PC-9 (cell line): ENCODE data around the gene ADGRV1. TPM values are rescaled to one million over a fixed set of nuclear protein-coding genes. Genes with fewer than 3 reads are reported as not detected.

Experiments used
- BruUV-seq: library from RNA; stranded (reverse); fragments of 400-500 nt; replicated peaks from 2 replicates; lab custom pipeline; 2021; lab: Mats Ljungman, UMichigan
- CTCF ChIA-PET: fragments of 300-600 bp; sonication (Branson Sonifier 250); formaldehyde crosslinking; loops from one replicate; lab custom pipeline; 2022; ENCODE audit warnings: antibody characterized with exemption; lab: Charles Lee
- POLR2A ChIA-PET: fragments of 300-600 bp; sonication (Branson Sonifier 250); formaldehyde crosslinking; loops from one replicate; lab custom pipeline; 2022; ENCODE audit warnings: antibody characterized with exemption; ENCODE audit not compliant: unreplicated experiment; lab: Charles Lee
- DNase-seq, 2 experiments: peaks; one replicate each; pipeline versions ENCODE4 v3.0.0 to v3.0.0-alpha.2; 2015 to 2022; ENCODE audit warnings: mixed read lengths in 1 of 2
- H2AFZ ChIP-seq: fragments of 200-600 bp; sonication (generic); 2 replicates; pipeline ENCODE4 v1.8.1; 2017; ENCODE audit warnings: antibody characterized with exemption
- H3F3A ChIP-seq: fragments of 200-600 bp; sonication (generic); 2 replicates; pipeline ENCODE4 v1.8.1; 2017; ENCODE audit warnings: antibody characterized with exemption, mild to moderate bottlenecking, low read depth; ENCODE audit not compliant: insufficient read depth
- H3K27ac ChIP-seq: fragments of 200-600 bp; sonication (generic); 2 replicates; pipeline ENCODE4 v1.6.1; 2016; ENCODE audit warnings: mixed run types
- H3K27me3 ChIP-seq: fragments of 200-600 bp; sonication (generic); 2 replicates; pipeline ENCODE4 v1.6.1; 2016; ENCODE audit warnings: low read depth, mixed run types; ENCODE audit not compliant: insufficient read depth
- H3K36me3 ChIP-seq: fragments of 200-600 bp; sonication (generic); 2 replicates; pipeline ENCODE4 v1.6.1; 2016; ENCODE audit warnings: low read depth, mixed run types
- H3K4me1 ChIP-seq: fragments of 200-600 bp; sonication (generic); replicated peaks from 2 replicates; pipeline ENCODE4 v1.6.1; 2016; ENCODE audit warnings: mixed run types; ENCODE audit not compliant: insufficient read depth
- H3K4me2 ChIP-seq: fragments of 200-600 bp; sonication (generic); 2 replicates; pipeline ENCODE4 v1.6.1; 2017; ENCODE audit warnings: mixed run types
- H3K4me3 ChIP-seq: fragments of 200-600 bp; sonication (generic); 2 replicates; pipeline ENCODE4 v1.6.1; 2016; ENCODE audit warnings: mixed run types
- H3K79me2 ChIP-seq: fragments of 200-600 bp; sonication (generic); 2 replicates; pipeline ENCODE4 v1.6.1; 2017; ENCODE audit warnings: low read depth, mixed run types
- H3K9me2 ChIP-seq: fragments of 200-600 bp; sonication (generic); 2 replicates; pipeline ENCODE4 v1.8.1; 2017; ENCODE audit warnings: mild to moderate bottlenecking; ENCODE audit not compliant: insufficient read depth
- H3K9me3 ChIP-seq: fragments of 200-600 bp; sonication (generic); 2 replicates; pipeline ENCODE4 v1.8.1; 2016; ENCODE audit warnings: low read depth; ENCODE audit not compliant: insufficient read depth
- H4K20me1 ChIP-seq: fragments of 200-600 bp; sonication (generic); 2 replicates; pipeline ENCODE4 v1.8.1; 2017; ENCODE audit not compliant: insufficient read depth
- CTCF ChIP-seq: fragments of 200-600 bp; sonication (generic); conservative IDR thresholded peaks from 2 replicates; pipeline ENCODE4 v1.6.1; 2017; ENCODE audit warnings: mixed run types, antibody characterized with exemption, mild to moderate bottlenecking, moderate library complexity
- EZH2 ChIP-seq: fragments of 200-600 bp; sonication (generic); IDR thresholded peaks from 2 replicates; pipeline ENCODE4 v1.8.0; 2017; ENCODE audit warnings: antibody characterized with exemption, low read depth
- intact Hi-C: fragments of 100-400 bp; cut with micrococcal nuclease; formaldehyde crosslinking; loops from one replicate; pipeline ENCODE4 v1.10.0; 2022; ENCODE audit not compliant: unreplicated experiment
- total RNA-seq: library from RNA; stranded (reverse); gene quantifications from 2 replicates; pipeline ENCODE4 v1.2.3, GENCODE V29; 2021

The ADGRV1 gene
- total RNA-seq, 1 experiment from 2014 or later: 1.0 TPM

GRCh38 chr5:90626493-90626892, 67.9 kb downstream of the ADGRV1 start:
- Histone ChIP-seq H4K20me1 (no peaks in the 10 kb centered on the region), H3K4me1 (no peaks in the 10 kb centered on the region), H3K79me2 (no peaks in the 10 kb centered on the region), H3K4me3 (no peak overlapping the region), H3K27me3 (no peaks in the 10 kb centered on the region), H3K27ac (no peak overlapping the region), H3K9me3 (no peaks in the 10 kb centered on the region), H3K9me2 (no peaks in the 10 kb centered on the region), H2AFZ (no peak overlapping the region), H3F3A (no peaks in the 10 kb centered on the region), H3K4me2 (no peak overlapping the region), H3K36me3 (no peaks in the 10 kb centered on the region)
- ChIA-PET POLR2A (no interaction called here), CTCF (no interaction called here)
- TF ChIP-seq CTCF: no peak
- TF ChIP-seq EZH2: no peak
- no peak for DNase-seq
- BruUV-seq: no TSS peak
- intact Hi-C loops: no loop called here

GRCh38 chr5:90628492-90628891, 69.9 kb downstream of the ADGRV1 start:
- intact Hi-C loops: no loop called here
- no peak overlapping the region for H3K4me3 ChIP-seq
- H2AFZ ChIP-seq: 0 out of 2 replicates have a peak overlapping the region, but pooled peaks have one; percentile 23
- H3K79me2 ChIP-seq: no peaks in the 10 kb centered on the region
- no peaks in the 10 kb centered on the region for H3K27me3 ChIP-seq
- H3K4me2 ChIP-seq: no peak overlapping the region
- H3F3A ChIP-seq: no peaks in the 10 kb centered on the region
- H3K36me3 ChIP-seq: no peaks in the 10 kb centered on the region
- CTCF ChIA-PET: no interaction called here
- DNase-seq: no peak
- POLR2A ChIA-PET: no interaction called here
- H3K9me3 ChIP-seq: no peaks in the 10 kb centered on the region
- no peaks in the 10 kb centered on the region for H4K20me1 ChIP-seq
- BruUV-seq: no TSS peak
- H3K9me2 ChIP-seq: no peaks in the 10 kb centered on the region
- no peak overlapping the region for H3K27ac ChIP-seq
- TF ChIP-seq CTCF: no peak
- H3K4me1 ChIP-seq: no peaks in the 10 kb centered on the region

- H3K27me3 ChIP-seq: no peaks in the 10 kb centered on the region
- H3K79me2 ChIP-seq: no peaks in the 10 kb centered on the region
- H3K9me2 ChIP-seq: no peaks in the 10 kb centered on the region
- no peak for TF ChIP-seq EZH2
- no peak for TF ChIP-seq CTCF
- CTCF ChIA-PET: no interaction called here
- BruUV-seq: no TSS peak
- no peak for DNase-seq
- H2AFZ ChIP-seq: no peak overlapping the region
- H3K4me1 ChIP-seq: no peaks in the 10 kb centered on the region
- no peaks in the 10 kb centered on the region for H3K9me3 ChIP-seq
- no peaks in the 10 kb centered on the region for H4K20me1 ChIP-seq
- H3F3A ChIP-seq: no peaks in the 10 kb centered on the region
- H3K4me3 ChIP-seq: no peak overlapping the region
- no peak overlapping the region for H3K4me2 ChIP-seq
- H3K36me3 ChIP-seq: no peaks in the 10 kb centered on the region
- POLR2A ChIA-PET: no interaction called here
- intact Hi-C loops: no loop called here
- H3K27ac ChIP-seq: no peak overlapping the region
Observed at GRCh38 chr5:90632791-90633190, 74.2 kb downstream of the ADGRV1 start.
